Right atrium auricular region (tissue), 2 donors: ENCODE results near the gene TXNRD2. TPM values are rescaled to one million over a fixed set of nuclear protein-coding genes. Genes with fewer than 3 reads are reported as not detected.

ENCODE experiments used
- DNase-seq: peaks from one replicate; pipeline ENCODE4 v3.0.0-alpha.2; 2019; ENCODE audit warnings: low spot score
- H3K27ac ChIP-seq, 2 donors: fragments of 200-600 bp; sonication (generic); 1 replicate in 1 of 2; 2 replicates in 1 of 2; pipeline ENCODE4 v1.5.1; 2016 to 2019
- H3K27me3 ChIP-seq, 2 donors: fragments of 200-600 bp; sonication (generic); one replicate each; pipeline versions ENCODE4 v1.5.1 to v1.6.0; 2017 to 2019
- H3K36me3 ChIP-seq: fragments of 200-600 bp; sonication (generic); one replicate; pipeline ENCODE4 v1.5.1; 2016
- H3K4me1 ChIP-seq, 2 donors: fragments of 200-600 bp; sonication (generic); one replicate each; pipeline versions ENCODE4 v1.5.1 to v1.6.0; 2017 to 2019
- H3K4me3 ChIP-seq, 2 donors: fragments of 200-600 bp; sonication (generic); 1 replicate in 1 of 2; 2 replicates in 1 of 2; pipeline ENCODE4 v1.5.1; 2017 to 2019; ENCODE audit warnings: mild to moderate bottlenecking in 1 of 2, moderate library complexity in 1 of 2
- H3K9me3 ChIP-seq, 2 donors: fragments of 200-600 bp; sonication (generic); one replicate each; pipeline ENCODE4 v1.5.1; 2019
- total RNA-seq, 2 donors: library from RNA; depleted of rRNA; stranded (reverse); fragments of >200 nt; gene quantifications; one replicate each; pipeline ENCODE4 v1.1.0, GENCODE V29; 2016
- TF ChIP-seq, protein P1 (sequence below), 2 donors: fragments of 200-600 bp; sonication (generic); IDR thresholded peaks; one replicate each; pipeline ENCODE4 v1.5.1; 2019; ENCODE audit warnings: antibody characterized with exemption in 2 of 2

The TXNRD2 gene
- total RNA-seq, 2 donors from 2014 or later: 16.2 to 18.4 TPM

DNA sequence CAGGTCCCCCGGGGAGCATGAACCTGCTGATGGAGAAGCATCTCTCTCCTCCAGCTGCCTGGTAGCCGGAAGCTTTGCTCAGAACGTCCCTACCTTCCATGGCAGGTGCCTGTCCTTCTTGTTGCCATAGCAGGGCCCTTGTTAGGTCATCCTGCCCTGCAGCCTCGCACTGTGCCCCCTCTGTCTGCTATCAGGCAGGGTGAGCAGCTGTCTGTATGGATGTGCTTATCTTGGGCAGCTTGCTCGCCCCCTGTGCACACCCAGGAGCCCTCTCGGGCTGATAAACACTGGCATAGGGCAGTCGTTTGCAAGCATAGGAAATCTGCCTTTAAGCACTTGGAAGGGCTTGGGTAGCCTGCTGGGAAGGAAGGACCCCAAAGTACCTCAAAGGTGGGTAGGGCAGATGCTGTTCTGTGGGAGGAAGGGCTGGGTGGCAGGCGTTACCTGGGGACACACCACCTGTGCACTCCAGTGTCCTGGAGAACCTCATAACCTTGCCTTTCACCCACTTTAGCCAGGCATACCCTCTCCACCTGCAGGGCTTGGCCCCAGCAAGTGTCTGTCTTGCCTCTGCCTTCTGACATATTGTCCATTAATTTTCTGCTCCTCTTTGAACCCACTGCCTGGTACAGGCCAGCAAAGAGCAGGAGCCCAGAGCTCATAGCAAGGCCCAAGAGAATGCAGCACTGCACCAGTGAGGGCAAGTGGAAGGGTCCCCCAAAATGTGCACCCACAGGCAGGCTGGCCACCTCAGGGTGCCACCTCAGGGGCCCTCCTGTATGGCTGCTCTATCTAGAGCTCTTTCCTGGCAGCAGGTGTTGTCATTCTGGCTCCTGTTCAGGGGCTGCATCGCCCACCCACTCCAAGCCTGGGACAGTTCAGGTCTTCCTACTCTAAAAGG, 8.0 kb downstream of the TXNRD2 start:
- no peaks in the 10 kb centered on the region for H3K27me3 ChIP-seq
- H3K36me3 ChIP-seq: no peaks in the 10 kb centered on the region
- no peaks in the 10 kb centered on the region for H3K9me3 ChIP-seq
- H3K27ac ChIP-seq: no peak overlapping the region
- TF ChIP-seq, protein P1, sequence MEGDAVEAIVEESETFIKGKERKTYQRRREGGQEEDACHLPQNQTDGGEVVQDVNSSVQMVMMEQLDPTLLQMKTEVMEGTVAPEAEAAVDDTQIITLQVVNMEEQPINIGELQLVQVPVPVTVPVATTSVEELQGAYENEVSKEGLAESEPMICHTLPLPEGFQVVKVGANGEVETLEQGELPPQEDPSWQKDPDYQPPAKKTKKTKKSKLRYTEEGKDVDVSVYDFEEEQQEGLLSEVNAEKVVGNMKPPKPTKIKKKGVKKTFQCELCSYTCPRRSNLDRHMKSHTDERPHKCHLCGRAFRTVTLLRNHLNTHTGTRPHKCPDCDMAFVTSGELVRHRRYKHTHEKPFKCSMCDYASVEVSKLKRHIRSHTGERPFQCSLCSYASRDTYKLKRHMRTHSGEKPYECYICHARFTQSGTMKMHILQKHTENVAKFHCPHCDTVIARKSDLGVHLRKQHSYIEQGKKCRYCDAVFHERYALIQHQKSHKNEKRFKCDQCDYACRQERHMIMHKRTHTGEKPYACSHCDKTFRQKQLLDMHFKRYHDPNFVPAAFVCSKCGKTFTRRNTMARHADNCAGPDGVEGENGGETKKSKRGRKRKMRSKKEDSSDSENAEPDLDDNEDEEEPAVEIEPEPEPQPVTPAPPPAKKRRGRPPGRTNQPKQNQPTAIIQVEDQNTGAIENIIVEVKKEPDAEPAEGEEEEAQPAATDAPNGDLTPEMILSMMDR (IDR thresholded peaks at IDR 0.05): no peak
- no peak for DNase-seq
- peaks cover 0 to 9% of the 10 kb centered on the region in 2 donors for H3K4me1 ChIP-seq
- no peak overlapping the region for H3K4me3 ChIP-seq

DNA sequence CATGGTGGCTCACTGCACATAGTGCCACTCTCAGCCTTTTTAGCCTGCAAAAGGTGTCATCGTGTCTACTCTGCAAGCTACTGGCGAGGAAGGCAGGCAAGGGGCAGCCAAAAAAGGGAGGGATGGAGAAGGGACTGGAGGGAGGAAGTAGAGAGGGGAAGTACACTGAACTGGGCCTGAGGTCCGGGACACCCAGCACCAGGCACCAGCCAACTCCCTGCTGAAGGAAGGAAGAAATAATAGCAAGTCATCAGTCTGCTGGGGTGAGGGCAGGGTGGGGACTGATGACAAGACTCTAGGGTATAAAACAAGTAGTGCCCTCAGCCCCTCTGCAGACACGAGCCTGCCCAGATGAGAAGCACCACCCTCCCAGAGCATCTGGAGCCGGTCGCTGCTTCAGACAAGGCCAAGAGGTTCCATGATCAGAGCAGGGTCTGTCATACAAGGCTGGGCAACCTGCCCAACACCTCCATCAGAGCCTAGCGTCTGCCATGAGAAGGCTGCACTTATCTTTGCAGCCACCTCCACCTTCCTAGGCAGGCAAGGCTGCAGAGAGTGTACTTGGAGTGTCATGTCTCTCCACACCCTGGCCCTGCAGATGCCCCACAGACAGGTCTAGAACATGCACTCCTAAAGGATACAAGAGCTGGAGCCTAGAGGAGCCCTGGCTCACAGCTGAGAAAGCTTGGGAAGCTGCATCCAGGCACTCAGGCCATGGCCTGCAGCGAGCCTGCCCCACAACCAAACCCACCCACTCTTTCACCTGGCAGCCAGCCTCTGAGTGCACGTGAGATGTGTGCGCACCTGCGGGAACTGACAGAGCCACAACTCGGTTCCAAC, 9.0 kb downstream of the TXNRD2 start:
- H3K27ac ChIP-seq: no peak overlapping the region

DNA sequence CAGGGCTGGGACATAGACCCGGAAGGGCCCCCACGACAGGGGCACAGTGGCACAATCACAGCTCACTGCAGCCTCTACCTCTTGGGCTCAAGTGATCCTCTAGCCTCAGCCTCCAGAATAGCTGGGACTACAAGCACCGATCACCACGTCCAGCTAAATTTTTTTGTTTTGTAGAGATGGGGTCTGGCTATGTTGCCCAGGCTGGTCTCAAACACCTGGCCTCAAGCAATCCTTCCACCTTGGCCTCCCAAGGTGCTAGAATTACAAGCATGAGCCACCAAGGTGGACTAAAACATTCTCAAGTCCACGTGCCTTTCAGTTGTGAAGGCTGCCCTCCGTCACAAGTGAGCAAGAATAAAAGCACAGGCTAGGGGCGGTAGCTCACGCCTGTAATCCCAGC, 10.1 kb downstream of the TXNRD2 start:
- Histone ChIP-seq H3K27me3 (no peaks in the 10 kb centered on the region), H3K4me3 (no peak overlapping the region), H3K36me3 (no peaks in the 10 kb centered on the region), H3K27ac (no peak overlapping the region), H3K9me3 (no peaks in the 10 kb centered on the region), H3K4me1 (peaks cover 0 to 9% of the 10 kb centered on the region in 2 donors)
- no peak for DNase-seq
- TF ChIP-seq, protein P1 (IDR thresholded peaks at IDR 0.05): no peak

More for the DNA sequence above, 9.0 kb downstream of the TXNRD2 start:
- no peak for DNase-seq
- TF ChIP-seq, protein P1 (IDR thresholded peaks at IDR 0.05): no peak
- Histone ChIP-seq H3K27me3 (no peaks in the 10 kb centered on the region), H3K4me1 (peaks cover 0 to 9% of the 10 kb centered on the region in 2 donors), H3K4me3 (no peak overlapping the region), H3K36me3 (no peaks in the 10 kb centered on the region), H3K9me3 (no peaks in the 10 kb centered on the region)

DNA sequence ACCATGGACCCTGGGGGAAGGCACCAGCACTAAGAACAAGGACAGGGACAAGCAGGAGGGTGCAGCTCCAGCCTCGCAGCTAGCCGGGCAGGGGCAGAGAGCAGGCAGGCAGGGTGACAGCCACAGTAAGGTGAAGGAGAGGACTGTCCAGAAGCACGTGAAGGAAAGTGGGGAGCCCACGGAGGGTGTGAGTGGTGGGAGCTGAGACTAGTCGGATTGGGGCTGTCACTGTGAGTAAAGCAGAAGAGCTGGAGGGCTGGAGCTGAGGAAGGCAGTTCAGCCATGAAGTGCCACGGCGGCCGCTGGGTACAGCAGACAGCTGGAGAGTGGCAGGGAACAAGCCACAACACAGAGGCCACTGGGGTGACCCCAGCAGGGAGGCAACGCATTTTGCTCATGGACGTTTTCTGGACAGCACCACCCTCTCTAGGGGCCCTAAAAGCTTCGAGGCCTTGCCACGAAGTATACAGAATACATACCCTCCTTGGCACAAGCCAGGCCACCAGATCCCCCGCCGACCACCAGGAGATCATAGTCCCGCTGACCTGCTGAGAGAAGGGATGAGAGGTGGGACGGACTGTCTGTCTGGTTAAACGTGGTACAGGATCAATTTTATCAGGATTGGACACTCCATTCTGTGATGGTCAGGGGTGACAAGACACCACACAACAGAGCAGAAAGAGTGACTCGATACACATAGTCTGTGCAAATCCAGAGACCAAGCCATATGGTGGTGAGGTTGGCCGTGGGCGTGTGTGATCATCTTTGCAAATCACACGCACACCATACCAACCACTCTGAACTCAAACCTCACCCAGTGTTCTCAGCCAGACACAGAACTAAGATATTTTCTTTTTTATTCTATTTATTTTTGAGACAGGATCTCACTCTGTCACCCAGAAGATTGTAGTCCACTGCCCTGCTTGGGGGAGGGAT, 10.8 kb downstream of the TXNRD2 start:
- no peak overlapping the region for H3K4me3 ChIP-seq
- no peaks in the 10 kb centered on the region for H3K36me3 ChIP-seq
- H3K27me3 ChIP-seq: no peaks in the 10 kb centered on the region
- peaks cover 0 to 9% of the 10 kb centered on the region in 2 donors for H3K4me1 ChIP-seq
- no peak overlapping the region for H3K27ac ChIP-seq
- TF ChIP-seq, protein P1 (IDR thresholded peaks at IDR 0.05): no peak
- no peaks in the 10 kb centered on the region for H3K9me3 ChIP-seq
- no peak for DNase-seq
